Activated CD4-positive, alpha-beta T cell treated with anti-CD3 and anti-CD28 coated beads, Interleukin-2, amount 50 U/mL, for 48 hours (primary cell): ENCODE measurements around the gene HSPB9.

Experiments
- DNase-seq, 2 experiments: peaks; one replicate each; pipeline ENCODE4 v3.0.0-alpha.2; 2020

Gene HSPB9, protein sequence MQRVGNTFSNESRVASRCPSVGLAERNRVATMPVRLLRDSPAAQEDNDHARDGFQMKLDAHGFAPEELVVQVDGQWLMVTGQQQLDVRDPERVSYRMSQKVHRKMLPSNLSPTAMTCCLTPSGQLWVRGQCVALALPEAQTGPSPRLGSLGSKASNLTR

GRCh38 chr17:42122371-42123303 lies at the start of gene HSPB9:
TSS of gene HSPB9 (plus strand) at chr17:42122804. CDS start at chr17:42122851, 47 bp downstream.
- no peak for DNase-seq

GRCh38 chr17:42075789-42076188 lies 46.8 kb upstream of the HSPB9 start:
- no peak for DNase-seq

GRCh38 chr17:42076797-42077559 lies 45.6 kb upstream of the HSPB9 start:
- DNase-seq: no peak

- DNase-seq: no peak
Observed at GRCh38 chr17:42077755-42078154, 44.8 kb upstream of the HSPB9 start.

- no peak for DNase-seq
Observed at GRCh38 chr17:42078396-42079043, 44.1 kb upstream of the HSPB9 start.

- DNase-seq: no peak
Observed at GRCh38 chr17:42079541-42079940, 43.1 kb upstream of the HSPB9 start.

- no peak for DNase-seq
Observed at GRCh38 chr17:42081516-42082129, 41.0 kb upstream of the HSPB9 start.

DNA sequence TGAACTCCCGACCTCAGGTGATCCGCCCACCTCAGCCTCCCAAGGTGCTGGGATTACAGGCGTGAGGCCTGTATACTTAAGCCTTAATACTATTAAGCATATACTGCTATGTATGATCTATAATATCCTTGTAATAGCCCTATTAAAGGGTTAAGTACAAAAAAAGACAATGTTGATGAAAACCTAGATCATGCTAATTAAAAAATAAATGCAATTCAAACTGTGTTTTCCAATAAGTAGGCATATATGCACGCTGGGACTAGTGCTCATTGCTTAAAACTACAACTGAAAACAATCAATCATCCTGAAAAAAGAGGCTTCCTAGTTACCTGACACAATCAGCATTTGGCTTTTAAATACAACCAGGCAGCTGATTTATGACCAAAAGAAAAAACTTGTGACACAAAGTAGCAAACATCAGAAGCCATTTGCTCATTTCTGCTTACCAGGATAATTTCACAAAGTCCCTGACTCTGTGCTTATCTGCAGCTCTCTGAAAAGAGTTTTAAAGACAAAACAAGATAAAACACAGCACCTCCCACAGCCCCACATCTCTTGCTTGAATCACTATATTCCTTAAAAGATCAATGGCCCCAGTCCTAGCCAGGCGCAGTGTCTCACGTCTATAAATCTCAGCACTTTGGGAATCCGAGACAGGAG lies 35.4 kb upstream of the HSPB9 start:
- no peak for DNase-seq

DNA sequence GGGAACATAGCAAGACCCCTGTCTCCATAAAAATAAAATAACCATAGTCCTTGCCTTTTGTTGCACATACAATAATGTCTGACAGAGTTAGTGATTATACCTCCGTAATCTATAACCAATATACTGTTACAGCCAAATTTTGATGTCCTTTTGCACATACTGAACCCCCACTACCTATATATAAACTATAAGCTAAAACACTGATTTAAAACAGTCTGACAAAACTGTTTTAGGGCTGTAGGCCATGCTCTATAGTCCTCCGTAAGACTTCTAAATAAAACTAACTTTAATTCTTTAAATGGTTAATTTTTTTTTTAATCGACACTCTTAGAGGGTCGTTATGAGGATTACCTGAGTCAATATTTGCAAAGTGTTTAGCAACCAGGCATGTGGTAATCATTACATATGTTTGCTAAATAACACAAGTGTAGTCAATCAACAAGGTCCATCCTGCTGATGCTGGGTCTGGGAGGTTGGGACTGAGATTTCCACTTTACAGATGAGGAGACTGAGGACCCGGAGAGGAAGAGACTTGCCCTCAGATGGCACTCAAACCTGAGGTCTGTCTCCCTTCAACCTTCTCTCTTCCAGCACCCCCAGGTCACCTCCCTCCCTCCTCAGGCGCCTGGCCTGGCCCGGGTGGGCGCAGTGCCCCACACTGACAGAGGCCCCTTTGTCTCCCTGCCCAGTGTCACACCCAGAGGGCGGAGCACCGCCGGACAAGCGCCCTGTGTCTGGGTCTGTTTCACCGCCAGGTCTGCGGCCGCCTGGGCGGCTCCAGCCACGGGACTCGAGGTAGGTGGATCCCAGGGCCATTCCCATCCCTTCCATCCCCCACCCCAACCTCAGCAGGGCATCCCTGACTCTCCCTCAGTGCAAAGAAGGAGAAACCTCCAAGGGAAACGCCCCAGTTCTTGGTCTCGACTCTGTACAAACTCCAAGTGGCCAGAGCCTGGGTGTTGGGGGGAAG lies 34.6 kb upstream of the HSPB9 start:
- DNase-seq: no peak

DNA sequence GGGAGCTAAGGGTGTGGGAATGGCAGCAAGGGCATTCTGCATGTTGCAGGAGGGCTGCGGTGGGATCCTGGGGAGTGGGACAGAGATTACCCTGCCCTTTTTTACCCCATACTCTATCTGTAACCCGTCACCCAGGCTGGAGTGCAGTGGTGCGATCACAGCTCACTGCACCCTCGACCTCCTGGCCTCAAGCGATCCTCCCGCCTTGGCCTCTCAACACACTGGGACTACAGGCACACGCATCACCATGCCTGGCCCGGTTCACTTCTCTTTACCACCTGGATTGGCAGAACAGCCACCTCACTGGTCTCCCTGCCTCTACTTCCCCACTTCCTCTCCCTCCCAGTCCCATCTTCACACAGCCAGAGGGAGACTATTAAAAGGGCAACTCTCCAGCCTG lies 33.9 kb upstream of the HSPB9 start:
- no peak for DNase-seq

GRCh38 chr17:42090964-42091790 lies 31.4 kb upstream of the HSPB9 start:
- DNase-seq: no peak

GRCh38 chr17:42092939-42093338 lies 29.7 kb upstream of the HSPB9 start:
- DNase-seq: no peak

GRCh38 chr17:42094375-42095069 lies 28.1 kb upstream of the HSPB9 start:
- no peak for DNase-seq

- no peak for DNase-seq
Observed at GRCh38 chr17:42096360-42097111, 26.1 kb upstream of the HSPB9 start.

DNA sequence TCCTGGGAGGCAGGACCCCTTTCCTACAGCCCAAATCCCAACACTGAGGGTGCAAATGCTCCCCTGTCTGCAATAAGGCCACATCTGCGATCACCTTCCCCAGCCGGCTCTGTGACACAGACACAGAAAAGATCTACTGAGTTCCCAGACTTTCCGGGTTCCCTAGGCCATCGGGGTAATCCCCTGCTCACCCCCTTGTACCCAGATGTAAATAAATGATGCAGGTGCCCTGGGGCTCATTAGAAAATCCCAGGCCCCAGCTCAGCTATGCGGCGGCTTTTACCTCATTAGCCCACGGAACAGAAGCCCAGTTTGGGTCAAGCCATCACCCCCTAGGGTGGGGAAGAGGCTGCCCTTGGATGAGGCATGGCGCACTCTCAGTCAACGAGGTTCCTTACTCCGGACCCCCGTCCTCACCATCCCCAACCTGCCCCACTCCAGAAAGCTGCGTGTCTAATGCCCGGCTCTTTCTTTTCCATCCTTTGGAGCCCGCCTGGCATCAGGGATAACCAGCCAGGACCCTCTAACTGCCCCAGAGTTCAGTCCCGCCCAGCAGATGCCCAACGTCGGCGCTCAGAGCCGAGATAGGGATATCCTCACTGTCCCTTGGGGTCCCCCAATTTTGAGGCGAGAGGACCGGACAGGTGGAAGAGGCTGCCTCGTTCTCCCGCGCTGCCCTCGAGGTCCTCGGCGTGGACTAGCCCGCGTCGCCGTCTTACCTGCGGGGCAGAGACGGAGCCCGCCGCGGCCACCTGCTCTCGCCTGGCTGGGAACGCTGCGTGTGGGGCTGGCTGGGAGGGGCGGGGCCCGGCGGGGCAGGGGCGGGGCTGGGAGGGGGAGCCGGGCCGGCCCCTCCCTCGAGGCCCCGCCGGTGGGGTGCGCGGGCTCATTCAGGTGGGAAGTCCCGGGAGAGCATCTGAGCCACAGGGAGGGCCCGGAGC lies 24.6 kb upstream of the HSPB9 start, which contains the start of gene ZNF385C:
TSS of gene ZNF385C (minus strand) at position 783 of the 941 bp plus-strand sequence. CDS start 35,417 bp downstream, outside the sequence.
- peak; percentile 48 to 53 for DNase-seq

DNA sequence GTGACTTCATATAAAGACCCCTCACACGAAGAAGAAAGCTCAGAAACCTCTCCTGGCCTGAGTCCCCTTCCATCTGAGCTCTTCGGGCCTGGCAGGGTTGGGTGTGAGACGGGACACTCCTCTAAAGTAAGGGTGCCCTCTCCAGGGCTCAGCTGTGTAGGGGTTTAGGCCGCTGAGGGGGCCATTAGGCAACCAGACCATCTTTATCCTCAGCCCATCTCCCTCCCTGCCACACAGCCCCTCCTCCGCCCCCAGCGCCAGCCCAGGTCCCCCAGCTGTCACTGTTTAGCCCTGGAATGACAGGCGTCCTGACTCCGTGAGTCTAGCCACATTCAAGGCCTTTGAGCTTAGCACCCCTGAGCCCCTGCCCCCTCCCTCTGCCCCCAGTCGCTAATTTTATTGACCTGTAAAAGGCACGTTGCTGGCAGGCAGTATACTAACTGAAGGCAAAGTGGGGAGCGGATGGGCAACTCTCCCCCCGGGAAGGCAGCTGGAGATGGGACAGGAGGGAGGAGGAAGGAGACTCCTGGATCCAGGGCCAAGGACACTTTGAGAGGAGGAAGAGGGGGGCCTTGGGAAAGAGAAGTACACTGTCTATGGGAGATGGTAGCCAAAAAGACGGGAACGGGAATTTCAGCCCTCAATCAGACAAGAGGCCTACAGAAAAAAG lies 23.7 kb upstream of the HSPB9 start:
- DNase-seq: no peak
